ENCODE data around the gene EPS15. TPM values are rescaled to one million over a fixed set of nuclear protein-coding genes. Genes with fewer than 3 reads are reported as not detected.

Gene EPS15
- total and polyA plus RNA-seq, 2 of the 8 experiments (the other 6 are each of a cell fraction or from before 2014, with no cell fraction given), result 15.9 to 57.2 TPM

DNA sequence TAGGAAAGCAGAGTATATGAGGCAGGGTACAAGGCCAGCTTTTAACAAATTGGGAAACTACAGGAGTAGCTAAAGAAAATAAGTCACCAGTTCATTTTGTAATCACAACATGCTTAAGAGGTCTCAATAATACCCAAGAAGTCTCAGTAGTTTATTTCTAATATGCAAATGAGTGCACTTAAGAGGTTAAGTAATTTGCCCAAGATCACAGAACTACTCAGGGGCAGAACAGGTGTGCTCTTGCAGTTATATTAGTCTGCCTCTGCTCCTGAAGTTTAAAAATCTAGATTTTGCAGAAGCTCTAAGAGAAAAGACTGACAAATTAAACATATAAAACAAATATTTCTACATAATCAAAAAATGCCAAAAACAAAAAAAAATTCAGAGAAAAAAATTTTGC lies 6.9 kb downstream of the EPS15 start:
- no peak overlapping the region for H4K5ac ChIP-seq (ENCODE audit: insufficient read length, low read depth, low read length)
- no peak overlapping the region for H3K18ac ChIP-seq (ENCODE audit: extremely low read depth, low read length)
- H3K79me1 ChIP-seq (ENCODE audit: low read depth, low read length), result no peaks in the 10 kb centered on the region
- H3K79me2 ChIP-seq (ENCODE audit: control insufficient read depth in 1 of 2, insufficient read depth in 2 of 2, low read length in 2 of 2), result peaks cover 3 to 81% of the 10 kb centered on the region in 2 experiments; a peak in 3 of 4 replicates
- no peak overlapping the region for H2BK20ac ChIP-seq (ENCODE audit: low read length)
- H2BK120ac ChIP-seq (replicated peaks; ENCODE audit: low read depth, low read length), result no peak overlapping the region
- TF ChIP-seq SP4 (IDR thresholded peaks at IDR 0.05; ENCODE audit: low read length), result no peak
- no peak for TF ChIP-seq EP300 (IDR thresholded peaks at IDR 0.05; ENCODE audit: borderline replicate concordance in 1 of 2, low read depth in 2 of 2, low read length in 2 of 2)
- no peak for TF ChIP-seq POLR2A (IDR thresholded peaks at IDR 0.05; ENCODE audit: control extremely low read depth in 1 of 2, low read depth in 2 of 2, low read length in 2 of 2)
- no peak for TF ChIP-seq CTBP2 (IDR thresholded peaks at IDR 0.05; ENCODE audit: borderline replicate concordance, insufficient read depth, insufficient read length, low read length)
- TF ChIP-seq NRF1 (IDR thresholded peaks at IDR 0.05; ENCODE audit: low read depth, low read length), result no peak
- no peak for TF ChIP-seq CHD1 (IDR thresholded peaks at IDR 0.05; ENCODE audit: low read depth, low read length)
- TF ChIP-seq SAP30 (IDR thresholded peaks at IDR 0.05; ENCODE audit: insufficient read depth, insufficient replicate concordance, low read length), result no peak
- no peak for TF ChIP-seq GTF2F1 (IDR thresholded peaks at IDR 0.05; ENCODE audit: borderline replicate concordance, low read depth, low read length)
- no peak for TF ChIP-seq RAD21 (IDR thresholded peaks at IDR 0.05 in 1 of 2, conservative IDR thresholded peaks at IDR 0.05 in 1 of 2; ENCODE audit: low read depth in 2 of 2, low read length in 2 of 2)
- no peak for TF ChIP-seq JUN (IDR thresholded peaks at IDR 0.05; ENCODE audit: low read depth, low read length)
- no peak for TF ChIP-seq TBP (IDR thresholded peaks at IDR 0.05; ENCODE audit: low read depth, low read length)
- H2BK5ac ChIP-seq (ENCODE audit: low read depth, low read length), result no peak overlapping the region
- no peak overlapping the region for H4K91ac ChIP-seq (replicated peaks; ENCODE audit: insufficient read length, low read length)
- no peak overlapping the region for H2AFZ ChIP-seq (ENCODE audit: low read length)
- H3K23me2 ChIP-seq (ENCODE audit: low read depth, low read length), result no peaks in the 10 kb centered on the region
- H3K4me3 ChIP-seq (ENCODE audit: extremely low read depth in 1 of 4, insufficient read depth in 2 of 4, low read depth in 3 of 4, low read length in 4 of 4), result no peak overlapping the region
- DNase-seq (ENCODE audit: low read depth in 1 of 2, low spot score in 2 of 2) (no peak), FAIRE-seq (no peak)
- H3K4ac ChIP-seq (replicated peaks; ENCODE audit: insufficient read length, low read depth, low read length), result no peak overlapping the region
- CTCF ChIA-PET (ENCODE audit: partially characterized antibody), result interaction anchor here (1.6 kb wide), 1 partner anchor 23 kb away, joined by 4 read pairs; no protein-coding TSS in a partner anchor
- no peak overlapping the region for H2BK15ac ChIP-seq (ENCODE audit: low read length)
- no peaks in the 10 kb centered on the region for H3K36me3 ChIP-seq (ENCODE audit: control insufficient read depth in 2 of 4, insufficient read depth in 4 of 4, low read length in 3 of 4)
- POLR2A ChIA-PET (ENCODE audit: partially characterized antibody), result interaction anchor here (0.6 kb wide), 1 partner anchor 295 kb away, joined by 3 read pairs; no protein-coding TSS in a partner anchor
- H4K20me1 ChIP-seq (replicated peaks in 1 of 2; ENCODE audit: control insufficient read depth in 1 of 2, insufficient read depth in 2 of 2, low read length in 2 of 2), result no peaks in the 10 kb centered on the region
- H3K9me3 ChIP-seq (ENCODE audit: insufficient read depth in 2 of 2, low read depth in 1 of 2, low read length in 1 of 2), result no peaks in the 10 kb centered on the region
- no peak overlapping the region for H2AK5ac ChIP-seq (ENCODE audit: low read depth, low read length)
- no peak overlapping the region for H2BK12ac ChIP-seq (ENCODE audit: low read depth, low read length)
- H3K9ac ChIP-seq (replicated peaks in 1 of 4; ENCODE audit: extremely low read depth in 1 of 4, low read depth in 3 of 4, low read length in 3 of 4), result no peak overlapping the region
- no peak overlapping the region for H3K23ac ChIP-seq (ENCODE audit: insufficient read length)
- H3K27me3 ChIP-seq (replicated peaks in 1 of 4; ENCODE audit: control insufficient read depth in 3 of 4, extremely low read depth in 1 of 4, insufficient read depth in 3 of 4, low read length in 3 of 4), result no peaks in the 10 kb centered on the region
- H4K8ac ChIP-seq (ENCODE audit: extremely low read depth, insufficient read depth, low read length), result no peak overlapping the region
- H3K14ac ChIP-seq (ENCODE audit: insufficient read length), result no peak overlapping the region
- H3K27ac ChIP-seq (ENCODE audit: low read depth, low read length), result no peak overlapping the region
- no peaks in the 10 kb centered on the region; a peak in 1 of 7 replicates for H3K4me1 ChIP-seq (replicated peaks in 1 of 4; ENCODE audit: control insufficient read depth in 3 of 4, insufficient read depth in 4 of 4, low read length in 3 of 4)
- no peak overlapping the region for H3K4me2 ChIP-seq (ENCODE audit: insufficient read depth in 1 of 2, low read depth in 2 of 2, low read length in 2 of 2)
- H3K56ac ChIP-seq (replicated peaks; ENCODE audit: insufficient read length, low read depth, low read length), result no peak overlapping the region

Measured in H1 (cell line).